ENCODE measurements around the gene NEURL1B.
A peak's percentile ranks its signal among the peaks of the same experiment; 100 is the strongest.

NEURL1B gene

GRCh38 chr5:172668594-172669071, 27.6 kb downstream of the NEURL1B start:
- no peak for DNase-seq (ENCODE audit: low spot score)
- TF ChIP-seq CTCF (IDR thresholded peaks at IDR 0.05) = no peak
- Histone ChIP-seq H3K4me3 (no peak overlapping the region), H3K27ac (peak overlapping the region; percentile 9 to 62)

- H3K4me3 ChIP-seq = no peak overlapping the region
- no peak for DNase-seq (ENCODE audit: low spot score)
- H3K27ac ChIP-seq = peak overlapping the region in 1 of 2 donors; percentile 40
- TF ChIP-seq CTCF (IDR thresholded peaks at IDR 0.05) = no peak
Measured at GRCh38 chr5:172669386-172670004, 28.4 kb downstream of the NEURL1B start.

GRCh38 chr5:172670005-172670402, 28.9 kb downstream of the NEURL1B start:
- Histone ChIP-seq H3K4me3 (no peak overlapping the region), H3K27ac (no peak overlapping the region)
- no peak for DNase-seq (ENCODE audit: low spot score)
- no peak for TF ChIP-seq CTCF (IDR thresholded peaks at IDR 0.05)

- no peak for TF ChIP-seq CTCF (IDR thresholded peaks at IDR 0.05)
- H3K27ac ChIP-seq = no peak overlapping the region
Measured at GRCh38 chr5:172670444-172670843, 29.4 kb downstream of the NEURL1B start.

GRCh38 chr5:172671091-172671490, 30.0 kb downstream of the NEURL1B start:
- TF ChIP-seq CTCF (IDR thresholded peaks at IDR 0.05) = no peak
- Histone ChIP-seq H3K4me3 (no peak overlapping the region), H3K27ac (no peak overlapping the region)
- no peak for DNase-seq (ENCODE audit: low spot score)

More at GRCh38 chr5:172670444-172670843, 29.4 kb downstream of the NEURL1B start:
- no peak for DNase-seq (ENCODE audit: low spot score)
- H3K4me3 ChIP-seq = no peak overlapping the region

GRCh38 chr5:172672681-172673080, 31.6 kb downstream of the NEURL1B start:
- H3K27ac ChIP-seq = no peak overlapping the region
- no peak for DNase-seq (ENCODE audit: low spot score)
- no peak for TF ChIP-seq CTCF (IDR thresholded peaks at IDR 0.05)
- H3K4me3 ChIP-seq = no peak overlapping the region

GRCh38 chr5:172674155-172674554, 33.1 kb downstream of the NEURL1B start:
- no peak for DNase-seq (ENCODE audit: low spot score)
- H3K4me3 ChIP-seq = no peak overlapping the region
- no peak for TF ChIP-seq CTCF (IDR thresholded peaks at IDR 0.05)
- no peak overlapping the region for H3K27ac ChIP-seq

Measured in coronary artery (tissue), 2 donors.